Measurements from ENCODE around the gene ZNF33B. TPM values are rescaled to one million over a fixed set of nuclear protein-coding genes. Genes with fewer than 3 reads are reported as not detected.

Gene ZNF33B
- total and polyA plus RNA-seq, 4 donors, result 7.1 to 46.8 (median 18.3) TPM

GRCh38 chr10:42635098-42635497 lies 3.3 kb downstream of the ZNF33B start:
- Histone ChIP-seq H3K4me1 (ENCODE audit: control insufficient read depth in 1 of 2, insufficient read depth in 2 of 2, low read length in 2 of 2) (no peaks in the 10 kb centered on the region), H3K27ac (ENCODE audit: low read depth in 1 of 2, low read length in 2 of 2) (no peak overlapping the region), H3K9me3 (ENCODE audit: control insufficient read depth, low read length) (no peaks in the 10 kb centered on the region), H3K27me3 (ENCODE audit: control insufficient read depth in 1 of 2, insufficient read depth in 2 of 2, low read length in 1 of 2) (no peaks in the 10 kb centered on the region), H3K36me3 (ENCODE audit: control insufficient read depth in 1 of 2, insufficient read depth in 2 of 2, low read length in 1 of 2) (peaks cover 0 to 2% of the 10 kb centered on the region in 2 donors), H3K4me3 (ENCODE audit: low read length in 2 of 2) (no peak overlapping the region)
- 88 to 94% methylated on average over 4 of the region's 4 CpGs for WGBS, 2 donors
- no peak for ATAC-seq (ENCODE audit: low FRiP score)
- DNase-seq, result no peak
- intact Hi-C loops (cut with DNase I), result loop anchor here (5.0 to 10.0 kb wide), 2 partner anchors 83 to 120 kb away; no protein-coding TSS in a partner anchor

GRCh38 chr10:42632564-42632963 lies 5.8 kb downstream of the ZNF33B start:
- peaks cover 0 to 2% of the 10 kb centered on the region in 2 donors for H3K36me3 ChIP-seq (ENCODE audit: control insufficient read depth in 1 of 2, insufficient read depth in 2 of 2, low read length in 1 of 2)
- 78 to 83% methylated on average over 3 of the region's 3 CpGs for WGBS, 2 donors
- ATAC-seq (ENCODE audit: low FRiP score), result no peak
- no peak overlapping the region for H3K4me3 ChIP-seq (ENCODE audit: low read length in 2 of 2)
- intact Hi-C loops (cut with DNase I), result loop anchor here in 1 of 2 donors (10.0 kb wide), 1 partner anchor 122 kb away; no protein-coding TSS in a partner anchor
- no peak for DNase-seq
- H3K4me1 ChIP-seq (ENCODE audit: control insufficient read depth in 1 of 2, insufficient read depth in 2 of 2, low read length in 2 of 2), result no peaks in the 10 kb centered on the region
- H3K27me3 ChIP-seq (ENCODE audit: control insufficient read depth in 1 of 2, insufficient read depth in 2 of 2, low read length in 1 of 2), result no peaks in the 10 kb centered on the region
- no peak overlapping the region for H3K27ac ChIP-seq (ENCODE audit: low read depth in 1 of 2, low read length in 2 of 2)
- H3K9me3 ChIP-seq (ENCODE audit: control insufficient read depth, low read length), result no peaks in the 10 kb centered on the region

DNA sequence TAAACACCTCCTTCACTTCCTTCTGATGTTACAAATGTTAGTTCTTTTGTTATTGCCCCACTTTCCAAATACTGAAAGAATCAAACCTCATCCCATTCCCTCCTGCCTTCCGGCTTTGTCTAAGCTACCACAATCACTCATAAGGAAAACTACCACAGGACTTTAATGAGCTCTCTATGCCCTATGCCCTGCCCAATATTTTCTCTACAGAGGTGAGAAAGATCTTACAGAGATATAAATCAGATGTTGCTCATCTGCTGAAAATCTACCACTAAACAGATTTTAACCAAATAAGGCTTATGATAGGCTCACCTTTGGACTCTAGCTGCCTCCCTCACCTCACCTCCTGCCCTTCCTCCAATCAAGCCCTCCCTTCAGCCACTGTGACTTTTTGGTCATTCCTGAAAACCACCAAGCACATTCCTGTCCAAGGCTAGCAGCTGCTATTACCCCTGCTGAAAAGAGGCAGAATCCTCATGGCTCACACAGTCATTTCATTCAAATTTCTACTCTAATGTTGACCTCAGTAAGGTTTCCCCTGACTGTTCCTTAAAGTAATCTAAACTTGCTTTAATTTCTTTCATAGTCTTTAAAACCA lies 7.7 kb downstream of the ZNF33B start:
- no peaks in the 10 kb centered on the region for H3K27me3 ChIP-seq (ENCODE audit: control insufficient read depth in 1 of 2, insufficient read depth in 2 of 2, low read length in 1 of 2)
- H3K36me3 ChIP-seq (ENCODE audit: control insufficient read depth in 1 of 2, insufficient read depth in 2 of 2, low read length in 1 of 2), result peaks cover 0 to 2% of the 10 kb centered on the region in 2 donors
- H3K9me3 ChIP-seq (ENCODE audit: control insufficient read depth, low read length), result no peaks in the 10 kb centered on the region
- no peak for ATAC-seq (ENCODE audit: low FRiP score)
- 91 to 96% methylated on average over 1 of the region's 1 CpG for WGBS, 2 donors
- no peaks in the 10 kb centered on the region for H3K4me1 ChIP-seq (ENCODE audit: control insufficient read depth in 1 of 2, insufficient read depth in 2 of 2, low read length in 2 of 2)
- intact Hi-C loops (cut with DNase I), result loop anchor here in 1 of 2 donors (10.0 kb wide), 1 partner anchor 124 kb away; no protein-coding TSS in a partner anchor
- H3K4me3 ChIP-seq (ENCODE audit: low read length in 2 of 2), result no peak overlapping the region
- H3K27ac ChIP-seq (ENCODE audit: low read depth in 1 of 2, low read length in 2 of 2), result no peak overlapping the region
- DNase-seq, result no peak

DNA sequence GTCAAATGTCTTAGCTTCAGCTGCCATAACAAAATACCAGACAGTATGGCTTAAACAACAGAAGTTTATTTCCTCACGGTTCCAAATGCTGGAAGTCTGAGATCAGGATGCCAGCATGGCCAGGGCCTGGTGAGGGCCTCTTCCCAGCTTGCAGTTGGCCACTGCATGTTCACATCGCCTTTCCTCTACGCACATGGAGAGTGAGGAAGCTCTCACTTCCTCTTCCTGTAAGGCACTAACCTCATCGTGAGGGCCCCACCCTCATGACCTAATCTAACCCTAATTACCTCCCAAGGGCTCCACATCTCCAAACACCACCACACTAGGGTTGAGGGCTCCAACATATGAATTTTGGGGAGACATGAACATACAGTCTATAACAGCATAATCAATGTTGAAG lies 14.4 kb downstream of the ZNF33B start:
- DNase-seq (no peak), ATAC-seq (ENCODE audit: low FRiP score) (no peak)
- no peak overlapping the region for H3K27ac ChIP-seq (ENCODE audit: low read depth in 1 of 2, low read length in 2 of 2)
- no peaks in the 10 kb centered on the region for H3K9me3 ChIP-seq (ENCODE audit: control insufficient read depth, low read length)
- H3K36me3 ChIP-seq (ENCODE audit: control insufficient read depth in 1 of 2, insufficient read depth in 2 of 2, low read length in 1 of 2), result no peaks in the 10 kb centered on the region
- no peaks in the 10 kb centered on the region for H3K27me3 ChIP-seq (ENCODE audit: control insufficient read depth in 1 of 2, insufficient read depth in 2 of 2, low read length in 1 of 2)
- H3K4me1 ChIP-seq (ENCODE audit: control insufficient read depth in 1 of 2, insufficient read depth in 2 of 2, low read length in 2 of 2), result no peaks in the 10 kb centered on the region
- WGBS, 2 donors, result 89 to 93% methylated on average over 4 of the region's 4 CpGs
- intact Hi-C loops (cut with DNase I), result no loop called here
- no peak overlapping the region for H3K4me3 ChIP-seq (ENCODE audit: low read length in 2 of 2)

GRCh38 chr10:42618424-42618823 lies 19.9 kb downstream of the ZNF33B start:
- ATAC-seq (ENCODE audit: low FRiP score) (no peak), DNase-seq (no peak)
- intact Hi-C loops (cut with DNase I), result no loop called here
- 95 to 97% methylated on average over 4 of the region's 4 CpGs for WGBS, 2 donors
- H3K27ac ChIP-seq (ENCODE audit: low read depth in 1 of 2, low read length in 2 of 2), result no peak overlapping the region
- peaks cover 0 to 5% of the 10 kb centered on the region in 2 donors for H3K36me3 ChIP-seq (ENCODE audit: control insufficient read depth in 1 of 2, insufficient read depth in 2 of 2, low read length in 1 of 2)
- no peaks in the 10 kb centered on the region for H3K27me3 ChIP-seq (ENCODE audit: control insufficient read depth in 1 of 2, insufficient read depth in 2 of 2, low read length in 1 of 2)
- H3K4me1 ChIP-seq (ENCODE audit: control insufficient read depth in 1 of 2, insufficient read depth in 2 of 2, low read length in 2 of 2), result no peaks in the 10 kb centered on the region
- H3K9me3 ChIP-seq (ENCODE audit: control insufficient read depth, low read length), result no peaks in the 10 kb centered on the region
- H3K4me3 ChIP-seq (ENCODE audit: low read length in 2 of 2), result no peak overlapping the region

GRCh38 chr10:42615419-42615818 lies 23.0 kb downstream of the ZNF33B start:
- DNase-seq (no peak), ATAC-seq (ENCODE audit: low FRiP score) (no peak)
- WGBS, 2 donors, result 60 to 76% methylated on average over 3 of the region's 3 CpGs
- Histone ChIP-seq H3K27ac (ENCODE audit: low read depth in 1 of 2, low read length in 2 of 2) (no peak overlapping the region), H3K27me3 (ENCODE audit: control insufficient read depth in 1 of 2, insufficient read depth in 2 of 2, low read length in 1 of 2) (no peaks in the 10 kb centered on the region), H3K4me1 (ENCODE audit: control insufficient read depth in 1 of 2, insufficient read depth in 2 of 2, low read length in 2 of 2) (no peaks in the 10 kb centered on the region), H3K9me3 (ENCODE audit: control insufficient read depth, low read length) (no peaks in the 10 kb centered on the region), H3K4me3 (ENCODE audit: low read length in 2 of 2) (no peak overlapping the region), H3K36me3 (ENCODE audit: control insufficient read depth in 1 of 2, insufficient read depth in 2 of 2, low read length in 1 of 2) (peaks cover 0 to 5% of the 10 kb centered on the region in 2 donors)
- intact Hi-C loops (cut with DNase I), result no loop called here

DNA sequence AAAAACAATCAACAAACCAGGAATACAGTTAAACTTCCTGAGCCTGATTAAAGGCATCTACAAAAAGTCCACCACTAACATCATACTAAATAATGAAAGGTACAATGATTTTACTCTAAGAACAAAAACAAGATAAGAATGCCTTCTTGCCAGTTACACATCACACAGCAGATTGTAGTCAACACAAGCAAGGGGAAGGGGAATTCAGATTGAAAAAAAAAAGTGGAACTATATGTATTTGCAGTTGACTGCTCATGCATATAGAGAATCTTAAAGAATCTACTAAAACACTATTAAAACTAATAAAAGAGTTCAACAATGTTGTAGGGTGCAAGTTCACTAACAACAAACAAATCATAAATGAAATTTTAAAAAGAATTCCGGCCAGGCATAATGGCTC lies 28.5 kb downstream of the ZNF33B start:
- Histone ChIP-seq H3K27me3 (ENCODE audit: control insufficient read depth in 1 of 2, insufficient read depth in 2 of 2, low read length in 1 of 2) (no peaks in the 10 kb centered on the region), H3K36me3 (ENCODE audit: control insufficient read depth in 1 of 2, insufficient read depth in 2 of 2, low read length in 1 of 2) (peaks cover 0 to 5% of the 10 kb centered on the region in 2 donors)
- no peak for ATAC-seq (ENCODE audit: low FRiP score)

GRCh38 chr10:42598249-42598873 lies 40.0 kb downstream of the ZNF33B start:
- Histone ChIP-seq H3K27ac (ENCODE audit: low read depth in 1 of 2, low read length in 2 of 2) (no peak overlapping the region), H3K36me3 (ENCODE audit: control insufficient read depth in 1 of 2, insufficient read depth in 2 of 2, low read length in 1 of 2) (peaks cover 2 to 3% of the 10 kb centered on the region in 2 donors), H3K4me1 (ENCODE audit: control insufficient read depth in 1 of 2, insufficient read depth in 2 of 2, low read length in 2 of 2) (peaks cover 0 to 2% of the 10 kb centered on the region in 2 donors), H3K27me3 (ENCODE audit: control insufficient read depth in 1 of 2, insufficient read depth in 2 of 2, low read length in 1 of 2) (no peaks in the 10 kb centered on the region), H3K4me3 (ENCODE audit: low read length in 2 of 2) (no peak overlapping the region), H3K9me3 (ENCODE audit: control insufficient read depth, low read length) (peaks cover 2% of the 10 kb centered on the region)
- ATAC-seq (ENCODE audit: low FRiP score) (no peak), DNase-seq (no peak)
- 87 to 89% methylated on average over 4 of the region's 4 CpGs for WGBS, 2 donors
- intact Hi-C loops (cut with DNase I), result no loop called here

More for the DNA sequence above, 28.5 kb downstream of the ZNF33B start:
- Histone ChIP-seq H3K4me1 (ENCODE audit: control insufficient read depth in 1 of 2, insufficient read depth in 2 of 2, low read length in 2 of 2) (no peaks in the 10 kb centered on the region), H3K9me3 (ENCODE audit: control insufficient read depth, low read length) (no peaks in the 10 kb centered on the region), H3K4me3 (ENCODE audit: low read length in 2 of 2) (no peak overlapping the region), H3K27ac (ENCODE audit: low read depth in 1 of 2, low read length in 2 of 2) (no peak overlapping the region)
- intact Hi-C loops (cut with DNase I), result no loop called here
- DNase-seq, result no peak
- 94 to 97% methylated on average over 1 of the region's 1 CpG for WGBS, 2 donors

DNA sequence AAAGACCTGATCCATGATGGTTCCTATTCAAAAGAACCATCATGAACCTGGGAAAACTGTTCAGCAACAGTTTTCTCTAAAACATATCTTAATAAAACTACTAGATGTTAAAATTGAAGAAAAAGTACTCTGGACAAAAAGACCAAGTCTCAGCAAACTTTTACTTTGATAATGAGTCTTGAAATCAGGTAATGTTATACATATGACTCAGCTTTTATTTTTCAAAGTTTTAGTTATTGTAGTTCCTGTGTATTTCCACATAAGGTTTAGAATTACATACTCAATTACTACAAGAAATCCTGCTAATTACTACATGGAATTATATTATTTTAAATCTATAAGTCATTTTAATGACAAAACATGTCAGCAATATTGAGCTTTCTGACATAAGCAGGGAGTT lies 42.2 kb downstream of the ZNF33B start:
- Histone ChIP-seq H3K4me3 (ENCODE audit: low read length in 2 of 2) (no peak overlapping the region), H3K9me3 (ENCODE audit: control insufficient read depth, low read length) (peaks cover under 1% of the 10 kb centered on the region), H3K36me3 (ENCODE audit: control insufficient read depth in 1 of 2, insufficient read depth in 2 of 2, low read length in 1 of 2) (peaks cover 4 to 13% of the 10 kb centered on the region in 2 donors), H3K27ac (ENCODE audit: low read depth in 1 of 2, low read length in 2 of 2) (no peak overlapping the region), H3K4me1 (ENCODE audit: control insufficient read depth in 1 of 2, insufficient read depth in 2 of 2, low read length in 2 of 2) (no peaks in the 10 kb centered on the region), H3K27me3 (ENCODE audit: control insufficient read depth in 1 of 2, insufficient read depth in 2 of 2, low read length in 1 of 2) (no peaks in the 10 kb centered on the region)
- DNase-seq (no peak), ATAC-seq (ENCODE audit: low FRiP score) (no peak)
- intact Hi-C loops (cut with DNase I), result no loop called here
